GM12865 (cell line): Measurements from ENCODE around the gene MARK4.

Experiments
- DNase-seq: peaks from one replicate; pipeline ENCODE4 v3.0.0; 2010; ENCODE audit warnings: low read depth
- H3K4me3 ChIP-seq: 2 replicates; pipeline ENCODE4 v1.5.1; 2011; ENCODE audit warnings: mild to moderate bottlenecking, low read depth, low read length, control low read depth
- CTCF ChIP-seq: IDR thresholded peaks from 2 replicates; pipeline ENCODE4 v1.5.1; 2011; ENCODE audit warnings: low read length, control low read depth, low read depth, inconsistent platforms; ENCODE audit not compliant: insufficient read depth; ENCODE audit errors: missing control alignments

Gene MARK4

DNA sequence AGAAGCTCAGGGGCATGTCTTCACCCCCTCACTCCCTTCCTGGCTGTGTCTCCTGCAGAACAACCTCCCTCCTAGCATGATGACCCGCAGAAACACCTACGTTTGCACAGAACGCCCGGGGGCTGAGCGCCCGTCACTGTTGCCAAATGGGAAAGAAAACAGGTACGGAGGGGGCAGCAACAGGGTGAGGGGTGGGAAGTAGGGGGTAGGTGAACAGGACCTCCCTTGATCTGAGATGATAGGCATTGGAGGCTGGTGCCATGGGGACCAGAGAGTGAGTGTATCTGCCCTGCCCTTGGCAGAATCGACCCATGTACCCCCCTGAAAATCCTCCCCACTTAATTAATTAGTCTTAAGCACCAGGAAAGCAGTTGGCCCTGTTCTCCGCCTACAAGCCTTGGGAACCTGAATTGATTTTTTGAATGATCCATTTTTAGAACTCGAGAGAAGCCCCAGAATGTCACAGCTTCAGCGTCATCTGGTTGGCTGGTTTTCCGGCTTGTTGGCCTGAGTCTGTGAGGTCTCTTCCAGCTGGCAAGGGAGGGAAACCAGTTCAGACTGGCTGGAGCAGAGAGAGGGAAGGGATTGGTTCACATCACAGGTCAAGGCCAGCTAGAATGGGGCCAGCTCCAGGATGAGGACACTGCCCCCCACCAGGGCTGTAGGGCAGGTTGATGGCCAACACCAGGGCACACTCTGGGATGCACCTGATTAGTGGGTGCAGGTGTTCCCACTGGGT lies 43.4 kb downstream of the MARK4 start:
- DNase-seq = no peak
- H3K4me3 ChIP-seq = no peak overlapping the region
- TF ChIP-seq CTCF = no peak

DNA sequence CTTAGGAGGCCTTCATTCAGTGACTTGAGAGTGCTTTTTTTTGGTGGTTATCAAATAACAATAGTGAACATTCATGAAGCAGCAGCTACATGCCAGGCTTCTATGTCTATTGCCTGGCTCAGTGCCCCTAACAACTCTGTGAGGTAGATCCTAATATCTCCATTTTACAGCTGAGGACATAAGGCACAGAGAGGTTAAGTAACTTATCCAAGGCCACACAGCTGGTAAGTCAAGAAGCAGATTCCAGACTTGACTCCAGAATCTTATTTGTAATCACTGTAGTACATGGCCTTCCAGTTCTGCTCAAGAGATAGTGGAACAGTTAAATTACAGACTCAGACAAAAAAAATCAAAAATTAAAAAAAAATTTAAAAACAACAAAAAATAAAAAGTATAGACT lies 44.8 kb downstream of the MARK4 start:
- TF ChIP-seq CTCF = no peak
- H3K4me3 ChIP-seq = no peak overlapping the region
- DNase-seq = no peak

GRCh38 chr19:45296355-45296754 lies 45.3 kb downstream of the MARK4 start:
- no peak for DNase-seq
- H3K4me3 ChIP-seq = no peak overlapping the region
- no peak for TF ChIP-seq CTCF

DNA sequence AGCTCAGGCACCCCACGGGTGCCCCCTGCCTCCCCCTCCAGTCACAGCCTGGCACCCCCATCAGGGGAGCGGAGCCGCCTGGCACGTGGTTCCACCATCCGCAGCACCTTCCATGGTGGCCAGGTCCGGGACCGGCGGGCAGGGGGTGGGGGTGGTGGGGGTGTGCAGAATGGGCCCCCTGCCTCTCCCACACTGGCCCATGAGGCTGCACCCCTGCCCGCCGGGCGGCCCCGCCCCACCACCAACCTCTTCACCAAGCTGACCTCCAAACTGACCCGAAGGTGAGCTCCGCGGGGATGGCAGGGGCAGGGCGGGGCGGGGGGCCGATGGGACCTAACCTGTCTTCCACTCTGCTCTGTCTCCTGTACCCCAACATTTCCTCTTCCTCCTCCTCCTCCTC lies 46.6 kb downstream of the MARK4 start:
- no peak for DNase-seq
- H3K4me3 ChIP-seq = no peak overlapping the region
- no peak for TF ChIP-seq CTCF

- no peak for TF ChIP-seq CTCF
- no peak for DNase-seq
- H3K4me3 ChIP-seq = no peak overlapping the region
These were observed 47.2 kb downstream of the MARK4 start for GRCh38 chr19:45298264-45298663.

GRCh38 chr19:45299719-45300118 lies 48.6 kb downstream of the MARK4 start:
- TF ChIP-seq CTCF = no peak
- no peak overlapping the region for H3K4me3 ChIP-seq
- DNase-seq = no peak

DNA sequence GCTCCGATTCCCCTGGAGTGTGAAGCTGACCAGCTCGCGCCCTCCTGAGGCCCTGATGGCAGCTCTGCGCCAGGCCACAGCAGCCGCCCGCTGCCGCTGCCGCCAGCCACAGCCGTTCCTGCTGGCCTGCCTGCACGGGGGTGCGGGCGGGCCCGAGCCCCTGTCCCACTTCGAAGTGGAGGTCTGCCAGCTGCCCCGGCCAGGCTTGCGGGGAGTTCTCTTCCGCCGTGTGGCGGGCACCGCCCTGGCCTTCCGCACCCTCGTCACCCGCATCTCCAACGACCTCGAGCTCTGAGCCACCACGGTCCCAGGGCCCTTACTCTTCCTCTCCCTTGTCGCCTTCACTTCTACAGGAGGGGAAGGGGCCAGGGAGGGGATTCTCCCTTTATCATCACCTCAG lies 51.3 kb downstream of the MARK4 start:
- TF ChIP-seq CTCF = no peak
- H3K4me3 ChIP-seq = no peak overlapping the region
- DNase-seq = no peak
